H1 (cell line): ENCODE measurements around the gene CAB39L. TPM values are rescaled to one million over a fixed set of nuclear protein-coding genes. Genes with fewer than 3 reads are reported as not detected.

ENCODE experiments used
- SAP30 ChIP-seq: fragments of 300-600 bp; sonication (generic); IDR thresholded peaks from 2 replicates; pipeline ENCODE4 v1.7.1; 2012; ENCODE audit warnings: low read length, moderate library complexity, mild to moderate bottlenecking, inconsistent platforms; ENCODE audit not compliant: insufficient read depth, insufficient replicate concordance
- polyA plus RNA-seq, 7 experiments: library from polyadenylated mRNA; depleted of rRNA in 3 of 7; stranded (reverse) in 5 of 7; unstranded in 2 of 7; fragments of >200 nt in 5 of 7; fragments of 200-250 nt in 2 of 7; gene quantifications; 1 replicate in 5 of 7; 2 replicates in 1 of 7; 4 replicates in 1 of 7; pipeline versions ENCODE4 v1.2.1 to v1.2.3, GENCODE V29; 2011 to 2013; ENCODE audit warnings: missing spikeins in 2 of 7, mixed read lengths in 2 of 7
- total RNA-seq: library from RNA; stranded (reverse); fragmentation: NEBNext Ultra II Directional; extraction: Animal tissue kit (Norgen Biotek cat#: 25700); gene quantifications from 2 replicates; pipeline ENCODE4 v1.2.1, GENCODE V29; 2021
- TF ChIP-seq, protein P1 (sequence below): IDR thresholded peaks from 2 replicates; pipeline ENCODE4 v1.6.1; 2012; ENCODE audit warnings: low read length, inconsistent platforms

The CAB39L gene
- total and polyA plus RNA-seq, 2 of the 8 experiments (the other 6 are each of a cell fraction or from before 2014, with no cell fraction given): 2.5 to 4.8 TPM

DNA sequence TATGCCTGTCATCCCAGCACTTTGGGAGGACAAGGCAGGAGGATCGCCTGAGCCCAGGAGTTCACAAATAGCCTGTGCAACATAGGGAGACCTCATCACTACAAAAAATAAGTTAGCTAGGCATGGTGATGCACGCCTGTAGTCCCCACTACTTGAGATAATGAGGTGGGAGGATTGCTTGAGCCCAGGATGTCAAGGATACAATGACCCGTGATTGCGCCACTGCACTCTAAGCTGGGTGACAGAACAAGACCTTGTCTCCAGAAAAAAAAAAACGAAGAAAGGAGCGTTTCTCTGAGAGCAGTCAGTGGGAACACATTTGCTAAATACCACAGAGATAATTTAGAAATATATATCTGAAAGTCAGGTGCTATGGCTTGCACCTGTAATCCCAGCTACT lies 184.3 kb downstream of the CAB39L start (continued):
- TF ChIP-seq, protein P1, sequence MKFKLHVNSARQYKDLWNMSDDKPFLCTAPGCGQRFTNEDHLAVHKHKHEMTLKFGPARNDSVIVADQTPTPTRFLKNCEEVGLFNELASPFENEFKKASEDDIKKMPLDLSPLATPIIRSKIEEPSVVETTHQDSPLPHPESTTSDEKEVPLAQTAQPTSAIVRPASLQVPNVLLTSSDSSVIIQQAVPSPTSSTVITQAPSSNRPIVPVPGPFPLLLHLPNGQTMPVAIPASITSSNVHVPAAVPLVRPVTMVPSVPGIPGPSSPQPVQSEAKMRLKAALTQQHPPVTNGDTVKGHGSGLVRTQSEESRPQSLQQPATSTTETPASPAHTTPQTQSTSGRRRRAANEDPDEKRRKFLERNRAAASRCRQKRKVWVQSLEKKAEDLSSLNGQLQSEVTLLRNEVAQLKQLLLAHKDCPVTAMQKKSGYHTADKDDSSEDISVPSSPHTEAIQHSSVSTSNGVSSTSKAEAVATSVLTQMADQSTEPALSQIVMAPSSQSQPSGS: no peak
- no peak for TF ChIP-seq SAP30

Other genes with a start within 250 kb of the CAB39L start
- 0.24 TPM in 1 of 2 replicates, not detected in the other for gene MLNR, start 223.7 kb downstream of the CAB39L start, total RNA-seq
- gene MLNR, start 223.7 kb downstream of the CAB39L start, polyA plus RNA-seq (2011; rRNA removed): 0.29 and 0.69 TPM in 2 replicates
- gene CDADC1, start 196.1 kb downstream of the CAB39L start, total RNA-seq: 2.7 and 6.5 TPM in 2 replicates
- gene CDADC1, start 196.1 kb downstream of the CAB39L start, polyA plus RNA-seq (2011; rRNA removed): 0.98 and 1.3 TPM in 2 replicates
- 5.4 and 6.1 TPM in 2 replicates for gene SETDB2, start 210 bp upstream of the CAB39L start, total RNA-seq
- gene SETDB2, start 210 bp upstream of the CAB39L start, polyA plus RNA-seq (2011; rRNA removed): 0.80 and 1.2 TPM in 2 replicates
- 6.1 and 9.3 TPM in 2 replicates for gene PHF11, start 51.9 kb upstream of the CAB39L start, total RNA-seq
- gene PHF11, start 51.9 kb upstream of the CAB39L start, polyA plus RNA-seq (2011; rRNA removed): 5.6 and 8.1 TPM in 2 replicates
- gene RCBTB1, start 141.5 kb upstream of the CAB39L start, total RNA-seq: 29.6 and 29.8 TPM in 2 replicates
- gene RCBTB1, start 141.5 kb upstream of the CAB39L start, polyA plus RNA-seq (2011; rRNA removed): 11.8 and 13.7 TPM in 2 replicates
- gene ARL11, start 184.4 kb upstream of the CAB39L start, total RNA-seq: 0.40 and 0.52 TPM in 2 replicates
- gene ARL11, start 184.4 kb upstream of the CAB39L start, polyA plus RNA-seq (2011; rRNA removed): 0.41 and 0.45 TPM in 2 replicates
- gene EBPL, start 247.4 kb upstream of the CAB39L start, total RNA-seq: 130 TPM in 2 replicates
- 136 and 204 TPM in 2 replicates for gene EBPL, start 247.4 kb upstream of the CAB39L start, polyA plus RNA-seq (2011; rRNA removed)